ENCODE results near the gene TSEN2. TPM values are rescaled to one million over a fixed set of nuclear protein-coding genes. Genes with fewer than 3 reads are reported as not detected.
"Not testable (repeated sequence)": the region's sequence is repeated elsewhere in the genome, so short reads cannot be mapped to it uniquely, and the experiment has no call there.

The TSEN2 gene
- total RNA-seq, 8 experiments from 2014 or later: 17.4 to 41.4 (median 20.8) TPM

DNA sequence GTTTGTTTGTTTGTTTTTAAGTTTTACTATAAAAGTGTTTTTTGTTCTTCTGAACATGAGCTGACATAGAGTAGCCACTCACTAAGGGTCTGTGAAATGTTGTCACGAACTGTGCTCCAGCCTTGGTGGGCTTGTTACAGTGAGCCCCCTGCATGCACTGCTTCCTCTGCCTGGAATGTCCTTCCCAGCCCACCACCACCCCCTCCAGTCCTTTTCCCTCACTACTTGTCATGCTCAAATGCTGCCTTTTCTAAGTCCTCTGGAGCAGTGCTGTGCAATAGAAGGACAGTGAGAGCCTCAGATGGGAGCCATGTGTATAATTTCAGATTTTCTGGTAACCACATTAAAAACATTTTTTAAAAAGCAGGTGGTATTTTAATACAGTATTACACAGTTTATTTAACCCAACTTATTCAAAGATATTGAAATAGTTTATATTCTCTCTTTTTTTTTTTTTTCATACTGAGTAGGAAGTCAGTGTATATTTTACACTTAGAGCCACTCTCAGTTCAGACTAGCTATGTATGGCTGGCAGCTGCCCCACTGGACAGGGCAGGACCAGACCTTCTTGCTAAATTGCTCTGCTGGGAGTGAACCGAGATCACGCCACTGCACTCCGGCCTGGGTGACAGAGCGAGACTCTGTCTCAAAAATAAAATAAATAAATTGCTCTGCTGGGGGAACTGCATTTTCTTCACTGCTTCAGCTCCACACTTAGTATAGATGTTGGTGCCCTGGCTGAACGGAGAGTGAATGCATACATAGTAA is 34.2 kb downstream of the TSEN2 start:
- no peak overlapping the region for H3K4me3 ChIP-seq
- H3K4me1 ChIP-seq (replicated peaks in 1 of 2): no peaks in the 10 kb centered on the region
- H3K27ac ChIP-seq: no peak overlapping the region
- ATAC-seq (replicated peaks in 6 of 8): no peak
- 80 to 100% (median 93%) methylated on average over 1 to 6 of the region's 6 CpGs; no CpG with 5 or more reads in 2 of the 10 experiments for WGBS, 10 experiments
- in situ Hi-C loops (cut with MboI; ENCODE audit: low pct_unique_long_range_greater_than_20kb in 2 of 9, low sequenced_read_pairs in 9 of 9, unreplicated experiment in 9 of 9): no loop called here

- no peak overlapping the region for H3K27ac ChIP-seq
- WGBS, 10 experiments: 83 to 100% (median 88%) methylated on average over 1 to 2 of the region's 2 CpGs; no CpG with 5 or more reads in 3 of the 10 experiments
- ATAC-seq (replicated peaks in 6 of 8): no peak
Observed at GRCh38 chr3:12521010-12521409, 36.7 kb downstream of the TSEN2 start.

GRCh38 chr3:12522721-12523120 is 38.4 kb downstream of the TSEN2 start:
- ATAC-seq (replicated peaks in 6 of 8): no peak
- in situ Hi-C loops (cut with MboI; ENCODE audit: low pct_unique_long_range_greater_than_20kb in 2 of 9, low sequenced_read_pairs in 9 of 9, unreplicated experiment in 9 of 9): no loop called here
- H3K4me3 ChIP-seq: no peak overlapping the region
- no peak overlapping the region for H3K27ac ChIP-seq
- H3K4me1 ChIP-seq (replicated peaks in 1 of 2): no peaks in the 10 kb centered on the region
- WGBS, 10 experiments: 89 to 100% (median 100%) methylated on average over 1 of the region's 1 CpG; no CpG with 5 or more reads in 4 of the 10 experiments

More at GRCh38 chr3:12521010-12521409, 36.7 kb downstream of the TSEN2 start:
- H3K4me3 ChIP-seq: no peak overlapping the region
- H3K4me1 ChIP-seq (replicated peaks in 1 of 2): no peaks in the 10 kb centered on the region
- in situ Hi-C loops (cut with MboI; ENCODE audit: low pct_unique_long_range_greater_than_20kb in 2 of 9, low sequenced_read_pairs in 9 of 9, unreplicated experiment in 9 of 9): no loop called here

GRCh38 chr3:12527757-12528143 is 43.5 kb downstream of the TSEN2 start:
- Histone ChIP-seq H3K4me1 (replicated peaks in 1 of 2) (no peaks in the 10 kb centered on the region), H3K4me3 (no peak overlapping the region), H3K27ac (no peak overlapping the region)
- in situ Hi-C loops (cut with MboI; ENCODE audit: low pct_unique_long_range_greater_than_20kb in 2 of 9, low sequenced_read_pairs in 9 of 9, unreplicated experiment in 9 of 9): no loop called here
- no peak for ATAC-seq (replicated peaks in 6 of 8)
- WGBS, 10 experiments: 88 to 100% (median 98%) methylated on average over 1 to 3 of the region's 3 CpGs; no CpG with 5 or more reads in 4 of the 10 experiments

- no peak for ATAC-seq (replicated peaks in 6 of 8)
- Histone ChIP-seq H3K27ac (no peak overlapping the region), H3K4me3 (no peak overlapping the region), H3K4me1 (replicated peaks in 1 of 2) (no peaks in the 10 kb centered on the region)
- WGBS, 10 experiments: 76 to 100% (median 100%) methylated on average over 1 to 3 of the region's 5 CpGs; no CpG with 5 or more reads in 2 of the 10 experiments
- in situ Hi-C loops (cut with MboI; ENCODE audit: low pct_unique_long_range_greater_than_20kb in 2 of 9, low sequenced_read_pairs in 9 of 9, unreplicated experiment in 9 of 9): no loop called here
Observed at GRCh38 chr3:12532182-12532581, 47.9 kb downstream of the TSEN2 start.

DNA sequence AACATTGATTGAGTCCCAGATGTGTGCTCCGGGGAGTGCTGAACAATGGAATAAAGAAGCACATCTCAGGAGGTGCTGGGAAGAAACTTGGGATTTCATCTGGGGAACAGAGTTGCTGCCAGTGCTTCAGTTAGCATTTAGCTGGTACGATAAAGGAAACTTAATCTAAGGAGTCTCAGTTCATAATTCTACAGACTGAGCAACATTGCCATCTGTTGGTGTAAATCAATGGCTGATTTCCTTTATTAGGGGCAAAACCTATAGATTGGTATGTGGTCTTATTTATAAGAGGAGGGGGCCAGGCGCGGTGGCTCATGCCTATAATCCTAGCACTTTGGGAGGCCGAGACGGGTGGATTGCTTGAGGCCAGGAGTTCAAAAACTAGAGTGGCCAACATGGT is 52.1 kb downstream of the TSEN2 start:
- ATAC-seq (replicated peaks in 6 of 8): no peak
- no peak overlapping the region for H3K4me3 ChIP-seq
- in situ Hi-C loops (cut with MboI; ENCODE audit: low pct_unique_long_range_greater_than_20kb in 2 of 9, low sequenced_read_pairs in 9 of 9, unreplicated experiment in 9 of 9): no loop called here
- no peaks in the 10 kb centered on the region for H3K4me1 ChIP-seq (replicated peaks in 1 of 2)
- H3K27ac ChIP-seq: no peak overlapping the region
- WGBS, 10 experiments: 80 to 100% (median 94%) methylated on average over 1 to 4 of the region's 6 CpGs; no CpG with 5 or more reads in 5 of the 10 experiments

- Histone ChIP-seq H3K4me3 (no peak overlapping the region), H3K27ac (no peak overlapping the region), H3K4me1 (replicated peaks in 1 of 2) (no peaks in the 10 kb centered on the region)
- 40 to 100% (median 95%) methylated on average over 1 to 4 of the region's 8 CpGs for WGBS, 10 experiments
- in situ Hi-C loops (cut with MboI; ENCODE audit: low pct_unique_long_range_greater_than_20kb in 2 of 9, low sequenced_read_pairs in 9 of 9, unreplicated experiment in 9 of 9): no loop called here
- peak in 1 of 8 experiments; percentile 41 for ATAC-seq (replicated peaks in 6 of 8)
Observed at GRCh38 chr3:12541625-12542024, 57.3 kb downstream of the TSEN2 start.

DNA sequence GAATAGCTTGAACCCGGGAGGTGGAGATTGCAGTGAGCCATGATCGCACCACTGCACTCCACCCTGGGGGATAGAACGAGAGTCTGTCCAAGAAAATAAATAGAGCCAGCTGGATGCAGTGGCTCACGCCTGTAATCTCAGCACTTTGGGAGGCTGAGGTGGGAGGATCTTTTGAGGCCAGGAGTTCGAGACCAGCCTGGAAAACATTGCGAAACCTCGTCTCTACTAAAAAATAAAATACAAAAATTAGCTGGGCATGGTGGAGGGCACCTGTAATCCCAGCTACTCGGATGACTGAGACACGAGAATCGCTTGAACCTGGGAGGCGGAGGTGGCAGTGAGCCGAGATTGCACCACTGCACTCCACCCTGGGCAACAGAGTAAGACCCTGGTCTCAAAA is 59.2 kb downstream of the TSEN2 start:
- ATAC-seq (replicated peaks in 6 of 8); H3K4me3 ChIP-seq; in situ Hi-C loops (cut with MboI; ENCODE audit: low pct_unique_long_range_greater_than_20kb in 2 of 9, low sequenced_read_pairs in 9 of 9, unreplicated experiment in 9 of 9): not testable (repeated sequence)

GRCh38 chr3:12544652-12545472 is 60.6 kb downstream of the TSEN2 start:
- no peak overlapping the region for H3K4me3 ChIP-seq
- WGBS, 10 experiments: 46 to 90% (median 75%) methylated on average over 2 to 10 of the region's 11 CpGs
- in situ Hi-C loops (cut with MboI; ENCODE audit: low pct_unique_long_range_greater_than_20kb in 2 of 9, low sequenced_read_pairs in 9 of 9, unreplicated experiment in 9 of 9): no loop called here

More for the DNA sequence above, 59.2 kb downstream of the TSEN2 start:
- not testable (repeated sequence) for H3K4me1 ChIP-seq (replicated peaks in 1 of 2); H3K27ac ChIP-seq
- 80 to 100% (median 96%) methylated on average over 1 to 8 of the region's 12 CpGs; no CpG with 5 or more reads in 3 of the 10 experiments for WGBS, 10 experiments

DNA sequence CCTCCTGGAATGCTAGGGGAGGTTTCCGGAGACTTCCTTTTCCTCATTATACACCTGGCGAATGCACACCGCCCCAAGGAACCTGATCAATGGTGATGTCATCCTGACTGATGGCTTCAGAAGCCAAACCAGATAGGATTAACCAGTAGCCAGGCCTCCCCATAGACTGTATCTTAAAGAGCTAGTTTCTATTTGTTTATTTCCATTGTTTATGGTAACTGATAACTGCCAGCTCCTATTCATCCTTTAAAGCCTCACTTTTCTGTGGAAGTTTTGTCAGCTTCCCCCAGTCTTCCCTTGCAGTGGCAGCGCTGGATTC is 61.2 kb downstream of the TSEN2 start, which contains the start of gene MKRN2OS:
TSS of gene MKRN2OS (minus strand) at position 27 of the 319 bp plus-strand sequence. CDS start 35 bp downstream, outside the sequence.
- H3K4me1 ChIP-seq (replicated peaks in 1 of 2): no peaks in the 10 kb centered on the region
- no peak within 1 kb of the TSS for H3K4me3 ChIP-seq
- WGBS, 10 experiments: 52 to 100% (median 73%) methylated on average over 1 to 4 of the region's 4 CpGs; no CpG with 5 or more reads in 2 of the 10 experiments

More at GRCh38 chr3:12544652-12545472, 60.6 kb downstream of the TSEN2 start:
- Histone ChIP-seq H3K27ac (no peak overlapping the region), H3K4me1 (replicated peaks in 1 of 2) (no peaks in the 10 kb centered on the region)
- peak in 1 of 8 experiments; percentile 31 for ATAC-seq (replicated peaks in 6 of 8)

DNA sequence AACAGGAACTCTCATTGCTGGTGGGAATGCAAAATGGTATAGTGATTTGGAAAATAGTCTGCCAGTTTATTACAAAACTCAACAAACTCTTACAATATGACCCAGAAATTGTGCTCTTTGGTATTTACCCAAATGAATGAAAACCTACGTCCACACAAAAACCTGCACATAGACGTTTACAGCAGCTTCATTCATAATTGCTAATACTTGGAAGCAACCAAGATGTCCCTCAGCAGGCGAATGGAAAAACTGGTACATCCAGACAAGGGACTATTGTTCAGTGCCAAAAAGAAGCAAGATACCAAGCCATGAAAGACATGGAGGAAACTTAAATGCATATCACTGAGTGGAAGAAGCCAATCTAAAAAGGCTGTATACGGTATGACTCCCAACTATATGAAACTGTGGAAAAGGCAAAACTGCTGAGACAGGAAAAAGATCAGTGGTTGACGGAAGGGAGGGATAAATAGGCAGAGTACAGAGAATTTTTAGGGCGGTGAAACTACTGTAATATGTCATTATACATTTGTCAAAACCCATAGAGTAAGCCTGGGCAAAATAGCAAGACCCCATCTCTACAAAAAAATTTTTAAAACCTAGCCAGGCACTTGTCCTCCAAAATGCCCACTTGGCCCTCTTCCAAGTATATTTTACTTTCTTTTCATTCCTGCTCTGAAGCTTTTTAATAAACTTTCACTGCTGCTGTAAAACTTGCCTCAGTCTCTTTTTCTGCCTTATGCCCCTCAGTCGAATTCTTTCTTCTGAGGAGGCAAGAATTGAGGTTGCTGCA is 65.9 kb downstream of the TSEN2 start:
- WGBS, 10 experiments: 0 to 100% (median 64%) methylated on average over 1 to 7 of the region's 7 CpGs
- H3K4me3 ChIP-seq: no peak overlapping the region
- no peak for ATAC-seq (replicated peaks in 6 of 8)
- no peaks in the 10 kb centered on the region for H3K4me1 ChIP-seq (replicated peaks in 1 of 2)
- no peak overlapping the region for H3K27ac ChIP-seq
- in situ Hi-C loops (cut with MboI; ENCODE audit: low pct_unique_long_range_greater_than_20kb in 2 of 9, low sequenced_read_pairs in 9 of 9, unreplicated experiment in 9 of 9): no loop called here

More for the DNA sequence above, 61.2 kb downstream of the TSEN2 start, which contains the start of gene MKRN2OS:
- H3K27ac ChIP-seq: no peak within 1 kb of the TSS
- ATAC-seq (replicated peaks in 6 of 8): peak in 4 of 8 experiments; percentile 27 to 39 (median 34)
- in situ Hi-C loops (cut with MboI; ENCODE audit: low pct_unique_long_range_greater_than_20kb in 2 of 9, low sequenced_read_pairs in 9 of 9, unreplicated experiment in 9 of 9): no loop called here

DNA sequence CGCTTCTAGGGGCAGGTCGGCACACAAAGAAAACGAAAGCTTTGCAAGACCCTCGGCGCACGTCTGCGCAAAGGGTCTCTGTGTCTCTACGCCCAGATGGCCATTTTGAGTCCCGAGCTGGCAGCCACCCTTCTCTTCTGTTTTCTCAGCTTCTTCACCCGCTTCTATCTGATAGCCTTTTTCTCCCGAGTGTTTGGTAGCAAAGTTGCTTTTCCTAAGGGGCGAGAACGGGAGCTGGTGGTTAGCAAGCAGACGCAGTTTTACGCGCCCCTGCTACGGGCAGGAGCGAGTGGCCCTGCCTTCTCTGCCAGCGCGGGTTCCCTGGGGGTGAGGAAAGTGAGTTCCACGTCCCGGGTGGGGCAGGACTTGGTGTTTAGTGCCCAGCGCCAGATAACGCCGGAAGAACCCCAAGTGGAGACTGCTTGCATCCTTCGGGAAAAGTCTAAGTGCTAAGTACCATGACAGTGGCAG is 69.7 kb downstream of the TSEN2 start:
- ATAC-seq (replicated peaks in 6 of 8): peak in 1 of 8 experiments; percentile 1
- in situ Hi-C loops (cut with MboI; ENCODE audit: low pct_unique_long_range_greater_than_20kb in 2 of 9, low sequenced_read_pairs in 9 of 9, unreplicated experiment in 9 of 9): no loop called here
- WGBS, 10 experiments: 0 to 66% (median 10%) methylated on average over 1 to 15 of the region's 26 CpGs; no CpG with 5 or more reads in 1 of the 10 experiments

More for the DNA sequence above, 69.7 kb downstream of the TSEN2 start:
- peak overlapping the region; percentile 66 for H3K27ac ChIP-seq
- H3K4me1 ChIP-seq (replicated peaks in 1 of 2): peaks cover 0 to 13% of the 10 kb centered on the region in 2 donors
- H3K4me3 ChIP-seq: peak overlapping the region; percentile 22 to 32 (median 23)

Data from motor neuron (in vitro differentiated cells).